ENCODE results near the gene LRRC27. TPM values are rescaled to one million over a fixed set of nuclear protein-coding genes. Genes with fewer than 3 reads are reported as not detected.

Gene LRRC27
- total RNA-seq, 1 experiment from 2014 or later, result 4.1 TPM

DNA sequence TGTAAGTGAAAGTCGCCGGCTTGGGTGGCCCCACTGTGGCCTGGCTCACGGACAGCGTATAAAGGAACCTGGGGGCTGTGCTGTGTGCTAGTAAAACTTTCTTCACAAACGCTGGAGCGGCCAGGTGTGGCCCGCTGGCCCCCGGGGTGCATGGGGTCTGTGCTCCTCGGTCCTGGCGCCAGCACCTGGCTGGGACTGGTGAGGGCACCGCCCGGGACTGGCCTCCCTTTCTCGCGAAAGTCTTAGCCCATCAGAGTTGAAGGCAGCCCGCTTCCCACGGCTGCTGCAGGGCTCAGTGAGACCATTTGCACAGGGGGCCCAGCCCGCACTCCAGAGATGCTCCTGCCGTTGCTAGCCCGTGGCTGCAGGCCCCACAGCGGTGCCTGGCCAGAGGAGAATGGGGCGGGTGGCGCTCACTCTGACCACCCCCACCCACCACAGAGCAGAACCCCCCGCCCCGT, 70.8 kb downstream of the LRRC27 start (continued):
- TF ChIP-seq EZH2phosphoT487 (IDR thresholded peaks at IDR 0.05; ENCODE audit: borderline replicate concordance) (no peak), POLR2A (IDR thresholded peaks at IDR 0.05; ENCODE audit: borderline replicate concordance, extremely low read depth, insufficient read depth, insufficient read length) (no peak), YY1 (IDR thresholded peaks at IDR 0.05; ENCODE audit: extremely low read depth, insufficient replicate concordance, low read depth, low read length) (no peak)
- TF ChIP-seq, protein P1, sequence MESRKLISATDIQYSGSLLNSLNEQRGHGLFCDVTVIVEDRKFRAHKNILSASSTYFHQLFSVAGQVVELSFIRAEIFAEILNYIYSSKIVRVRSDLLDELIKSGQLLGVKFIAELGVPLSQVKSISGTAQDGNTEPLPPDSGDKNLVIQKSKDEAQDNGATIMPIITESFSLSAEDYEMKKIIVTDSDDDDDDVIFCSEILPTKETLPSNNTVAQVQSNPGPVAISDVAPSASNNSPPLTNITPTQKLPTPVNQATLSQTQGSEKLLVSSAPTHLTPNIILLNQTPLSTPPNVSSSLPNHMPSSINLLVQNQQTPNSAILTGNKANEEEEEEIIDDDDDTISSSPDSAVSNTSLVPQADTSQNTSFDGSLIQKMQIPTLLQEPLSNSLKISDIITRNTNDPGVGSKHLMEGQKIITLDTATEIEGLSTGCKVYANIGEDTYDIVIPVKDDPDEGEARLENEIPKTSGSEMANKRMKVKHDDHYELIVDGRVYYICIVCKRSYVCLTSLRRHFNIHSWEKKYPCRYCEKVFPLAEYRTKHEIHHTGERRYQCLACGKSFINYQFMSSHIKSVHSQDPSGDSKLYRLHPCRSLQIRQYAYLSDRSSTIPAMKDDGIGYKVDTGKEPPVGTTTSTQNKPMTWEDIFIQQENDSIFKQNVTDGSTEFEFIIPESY (IDR thresholded peaks at IDR 0.05; ENCODE audit: extremely low read depth, insufficient replicate concordance, low read length), result no peak

DNA sequence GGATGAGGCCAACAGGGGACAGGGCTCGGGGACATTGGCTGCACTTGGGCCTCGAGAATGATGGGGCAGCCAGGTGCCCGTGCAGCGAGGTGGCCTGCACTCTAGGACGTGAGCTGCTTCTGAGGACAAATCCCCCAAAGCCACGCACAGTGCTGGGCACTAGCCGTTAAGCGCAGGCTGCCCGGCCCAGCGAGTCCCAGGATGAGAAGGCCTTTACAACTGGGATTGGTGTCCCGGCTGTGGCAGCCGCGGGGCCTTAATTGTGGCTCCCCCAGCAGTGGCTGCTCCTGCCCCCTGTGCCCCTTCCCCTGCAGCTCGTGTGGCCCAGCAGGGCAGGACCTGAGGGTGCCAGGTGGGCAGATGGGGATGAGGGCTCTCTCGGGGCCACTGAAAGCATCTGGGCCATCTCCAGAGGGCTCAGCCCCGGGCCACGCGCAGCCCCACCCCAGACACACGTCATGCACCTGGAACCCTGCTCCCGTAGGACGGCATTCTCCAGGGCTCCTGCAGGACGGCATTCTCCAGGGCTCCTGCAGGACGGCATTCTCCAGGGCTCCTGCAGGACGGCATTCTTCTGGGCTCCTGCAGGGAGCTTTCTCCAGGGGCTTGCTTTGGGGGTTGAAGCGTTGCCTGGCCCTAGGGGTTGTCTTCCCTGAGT, 71.6 kb downstream of the LRRC27 start:
- no TSS peak for BruUV-seq (replicated peaks)
- DNase-seq (ENCODE audit: low read depth, low spot score), result no peak
- intact Hi-C loops (cut with micrococcal nuclease), result no loop called here
- no peak overlapping the region for H3K9ac ChIP-seq (ENCODE audit: low read length)
- peaks cover 59% of the 10 kb centered on the region for H3K79me2 ChIP-seq (ENCODE audit: insufficient read depth, low read length)
- H3K27me3 ChIP-seq (ENCODE audit: insufficient read depth, low read length), result no peaks in the 10 kb centered on the region
- ATAC-seq, result no peak
- no peaks in the 10 kb centered on the region for H3K36me3 ChIP-seq (ENCODE audit: control insufficient read depth in 1 of 2, insufficient read depth in 2 of 2, low read length in 2 of 2)
- H3K4me3 ChIP-seq (replicated peaks in 1 of 2; ENCODE audit: low read depth in 1 of 2, low read length in 2 of 2), result no peak overlapping the region
- ChIA-PET CTCF (no interaction called here), POLR2A (no interaction called here), RAD21 (ENCODE audit: low non-redundant PET in 1 of 2, low total read pairs in 2 of 2, uncharacterized antibody in 2 of 2, unreplicated experiment in 2 of 2) (no interaction called here)
- no peaks in the 10 kb centered on the region for H3K9me3 ChIP-seq (ENCODE audit: control insufficient read depth in 1 of 2, insufficient read depth in 1 of 2, low read depth in 1 of 2, low read length in 2 of 2)
- TF ChIP-seq POLR2AphosphoS5 (IDR thresholded peaks at IDR 0.05; ENCODE audit: low read depth, low read length) (no peak), SP1 (IDR thresholded peaks at IDR 0.05; ENCODE audit: low read depth) (no peak), ELF1 (IDR thresholded peaks at IDR 0.05; ENCODE audit: borderline replicate concordance, low read depth) (no peak), JUND (IDR thresholded peaks at IDR 0.05) (no peak), EZH2phosphoT487 (IDR thresholded peaks at IDR 0.05; ENCODE audit: borderline replicate concordance) (no peak), EZH2 (IDR thresholded peaks at IDR 0.05) (no peak), FOSL1 (IDR thresholded peaks at IDR 0.05; ENCODE audit: low read depth) (no peak), SIN3A (IDR thresholded peaks at IDR 0.05; ENCODE audit: low read depth) (no peak), ZFX (IDR thresholded peaks at IDR 0.05) (no peak)
- TF ChIP-seq, protein P2, sequence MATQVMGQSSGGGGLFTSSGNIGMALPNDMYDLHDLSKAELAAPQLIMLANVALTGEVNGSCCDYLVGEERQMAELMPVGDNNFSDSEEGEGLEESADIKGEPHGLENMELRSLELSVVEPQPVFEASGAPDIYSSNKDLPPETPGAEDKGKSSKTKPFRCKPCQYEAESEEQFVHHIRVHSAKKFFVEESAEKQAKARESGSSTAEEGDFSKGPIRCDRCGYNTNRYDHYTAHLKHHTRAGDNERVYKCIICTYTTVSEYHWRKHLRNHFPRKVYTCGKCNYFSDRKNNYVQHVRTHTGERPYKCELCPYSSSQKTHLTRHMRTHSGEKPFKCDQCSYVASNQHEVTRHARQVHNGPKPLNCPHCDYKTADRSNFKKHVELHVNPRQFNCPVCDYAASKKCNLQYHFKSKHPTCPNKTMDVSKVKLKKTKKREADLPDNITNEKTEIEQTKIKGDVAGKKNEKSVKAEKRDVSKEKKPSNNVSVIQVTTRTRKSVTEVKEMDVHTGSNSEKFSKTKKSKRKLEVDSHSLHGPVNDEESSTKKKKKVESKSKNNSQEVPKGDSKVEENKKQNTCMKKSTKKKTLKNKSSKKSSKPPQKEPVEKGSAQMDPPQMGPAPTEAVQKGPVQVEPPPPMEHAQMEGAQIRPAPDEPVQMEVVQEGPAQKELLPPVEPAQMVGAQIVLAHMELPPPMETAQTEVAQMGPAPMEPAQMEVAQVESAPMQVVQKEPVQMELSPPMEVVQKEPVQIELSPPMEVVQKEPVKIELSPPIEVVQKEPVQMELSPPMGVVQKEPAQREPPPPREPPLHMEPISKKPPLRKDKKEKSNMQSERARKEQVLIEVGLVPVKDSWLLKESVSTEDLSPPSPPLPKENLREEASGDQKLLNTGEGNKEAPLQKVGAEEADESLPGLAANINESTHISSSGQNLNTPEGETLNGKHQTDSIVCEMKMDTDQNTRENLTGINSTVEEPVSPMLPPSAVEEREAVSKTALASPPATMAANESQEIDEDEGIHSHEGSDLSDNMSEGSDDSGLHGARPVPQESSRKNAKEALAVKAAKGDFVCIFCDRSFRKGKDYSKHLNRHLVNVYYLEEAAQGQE (IDR thresholded peaks at IDR 0.05; ENCODE audit: low read depth), result no peak
- TF ChIP-seq, protein P1 (IDR thresholded peaks at IDR 0.05; ENCODE audit: extremely low read depth, insufficient replicate concordance, low read length), result no peak
- no peaks in the 10 kb centered on the region for H3K9me2 ChIP-seq (ENCODE audit: insufficient read depth)
- H4K20me1 ChIP-seq (ENCODE audit: insufficient read depth), result no peaks in the 10 kb centered on the region
- peaks cover 12 to 31% of the 10 kb centered on the region in 2 experiments for H3K4me1 ChIP-seq (ENCODE audit: control insufficient read depth in 1 of 2, insufficient read depth in 2 of 2, low read length in 2 of 2)
- no peak overlapping the region for H3K4me2 ChIP-seq (ENCODE audit: low read length)
- H2AFZ ChIP-seq (ENCODE audit: low read depth, low read length, poor library complexity, severe bottlenecking), result no peak overlapping the region
- H3K27ac ChIP-seq (ENCODE audit: low read depth, low read length), result no peak overlapping the region
